ENCODE results near the gene KCNK6. TPM values are rescaled to one million over a fixed set of nuclear protein-coding genes. Genes with fewer than 3 reads are reported as not detected.
A peak's percentile ranks its signal among the peaks of the same experiment; 100 is the strongest.

KCNK6 gene
- total RNA-seq (10 to 100 TPM; 14.5 to 14.9 TPM), polyA plus RNA-seq (1 to 10 TPM; 1.3 to 7.4 TPM)

- H3K9me3 ChIP-seq (ENCODE audit: control insufficient read depth in 1 of 2, low read length in 2 of 2) = no peaks in the 10 kb centered on the region
- H3K27me3 Mint-ChIP-seq = no peaks in the 10 kb centered on the region
- peaks cover 4 to 12% of the 10 kb centered on the region in 2 donors for H3K36me3 Mint-ChIP-seq
- intact Hi-C loops (cut with micrococcal nuclease) = loop anchor here (5.0 kb wide), 1 partner anchor 412 kb away; the partner anchor contains the start of genes SIPA1L3 and WDR87
- ChIA-PET POLR2A (ENCODE audit: partially characterized antibody) (interaction anchor here (1.0 kb wide), 2 partner anchors 54 to 69 kb away, joined by 3 read pairs; no protein-coding TSS in a partner anchor), CTCF (ENCODE audit: partially characterized antibody) (interaction anchor here (1.1 to 1.3 kb wide), 3 partner anchors 14 to 54 kb away, joined by 3 to 4 read pairs (median 3); partner anchors contain the start of genes CATSPERG and PSMD8)
- no peaks in the 10 kb centered on the region for H3K27me3 ChIP-seq (ENCODE audit: insufficient read depth, low read length)
- H3K27ac Mint-ChIP-seq = peak within 1 kb of the TSS; percentile 74 to 88 (median 85)
- peaks cover 50% of the 10 kb centered on the region for H3K4me1 ChIP-seq (ENCODE audit: insufficient read depth, low read length)
- peak in 4 of 5 donors; percentile 22 to 37 (median 30) for DNase-seq
- peak within 1 kb of the TSS; percentile 85 to 89 (median 86) for H3K4me3 Mint-ChIP-seq
- H3K27ac ChIP-seq (ENCODE audit: low read depth, low read length) = peak within 1 kb of the TSS; percentile 62
- peak within 1 kb of the TSS; percentile 2 to 64 for H3K4me3 ChIP-seq (ENCODE audit: low read length in 2 of 2)
- H3K36me3 ChIP-seq (ENCODE audit: insufficient read depth, low read length) = no peaks in the 10 kb centered on the region
- no peaks in the 10 kb centered on the region for H3K9me3 Mint-ChIP-seq
- peaks cover 34 to 76% (median 47%) of the 10 kb centered on the region in 4 donors for H3K4me1 Mint-ChIP-seq
These were observed at the start of gene KCNK6 for GRCh38 chr19:38319421-38320258. KCNK6 (plus strand) TSS chr19:38319845; CDS start chr19:38319951, 106 bp downstream.

DNA sequence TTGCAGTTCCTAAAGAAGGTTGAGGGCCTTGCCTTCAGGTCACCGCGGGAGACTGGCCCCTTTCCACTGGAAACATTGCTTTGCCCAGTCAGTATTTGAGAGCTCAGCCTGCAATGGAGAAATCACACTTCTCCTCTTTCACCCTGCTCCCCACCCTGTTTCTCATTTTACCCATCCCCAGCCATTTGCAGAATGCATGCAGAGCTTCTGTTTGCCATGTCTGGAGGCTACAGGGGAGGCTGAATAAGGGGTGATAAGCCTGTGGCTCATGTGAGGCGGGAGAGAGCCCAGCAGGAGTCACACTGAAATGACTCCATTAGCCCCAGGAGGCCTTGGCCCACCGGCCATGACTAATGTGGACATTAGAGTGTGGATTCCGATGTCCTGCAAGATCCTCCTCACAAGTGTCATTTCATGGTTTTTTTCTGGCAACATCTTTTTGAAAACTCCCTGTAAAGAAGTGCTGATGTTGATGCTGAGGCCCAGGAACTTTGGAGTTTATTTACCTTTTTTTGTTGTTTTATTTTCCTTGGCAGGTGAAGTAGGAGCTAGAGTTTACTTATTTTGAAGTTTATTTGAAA, 49.0 kb upstream of the KCNK6 start:
- peaks cover 5% of the 10 kb centered on the region for H3K4me1 ChIP-seq (ENCODE audit: insufficient read depth, low read length)
- H3K27ac ChIP-seq (ENCODE audit: low read depth, low read length) = no peak overlapping the region
- no peak for DNase-seq
- peaks cover 9 to 17% (median 13%) of the 10 kb centered on the region in 4 donors for H3K4me1 Mint-ChIP-seq
- peak overlapping the region in 1 of 7 donors; percentile 42 for H3K27ac Mint-ChIP-seq
- H3K36me3 Mint-ChIP-seq = peaks cover 0 to 3% of the 10 kb centered on the region in 2 donors
- H3K36me3 ChIP-seq (ENCODE audit: insufficient read depth, low read length) = no peaks in the 10 kb centered on the region
- H3K4me3 Mint-ChIP-seq = no peak overlapping the region
- intact Hi-C loops (cut with micrococcal nuclease) = no loop called here
- H3K4me3 ChIP-seq (ENCODE audit: low read length in 2 of 2) = no peak overlapping the region
- no peaks in the 10 kb centered on the region for H3K9me3 ChIP-seq (ENCODE audit: control insufficient read depth in 1 of 2, low read length in 2 of 2)
- CTCF ChIA-PET (ENCODE audit: partially characterized antibody) = no interaction called here
- no peaks in the 10 kb centered on the region for H3K27me3 Mint-ChIP-seq
- no peaks in the 10 kb centered on the region for H3K9me3 Mint-ChIP-seq
- POLR2A ChIA-PET (ENCODE audit: partially characterized antibody) = no interaction called here
- no peaks in the 10 kb centered on the region for H3K27me3 ChIP-seq (ENCODE audit: insufficient read depth, low read length)

GRCh38 chr19:38273499-38273898, 46.1 kb upstream of the KCNK6 start:
- Mint-ChIP-seq H3K4me1 (peaks cover 0 to 2% (median 0%) of the 10 kb centered on the region in 4 donors), H3K27ac (peak overlapping the region in 1 of 7 donors; percentile 19), H3K4me3 (no peak overlapping the region), H3K9me3 (no peaks in the 10 kb centered on the region), H3K36me3 (peaks cover 0 to 3% of the 10 kb centered on the region in 2 donors), H3K27me3 (no peaks in the 10 kb centered on the region)
- ChIA-PET POLR2A (ENCODE audit: partially characterized antibody) (no interaction called here), CTCF (ENCODE audit: partially characterized antibody) (no interaction called here)
- intact Hi-C loops (cut with micrococcal nuclease) = no loop called here
- H3K9me3 ChIP-seq (ENCODE audit: control insufficient read depth in 1 of 2, low read length in 2 of 2) = no peaks in the 10 kb centered on the region
- H3K36me3 ChIP-seq (ENCODE audit: insufficient read depth, low read length) = no peaks in the 10 kb centered on the region
- DNase-seq = no peak
- no peak overlapping the region for H3K4me3 ChIP-seq (ENCODE audit: low read length in 2 of 2)
- no peaks in the 10 kb centered on the region for H3K4me1 ChIP-seq (ENCODE audit: insufficient read depth, low read length)
- no peak overlapping the region for H3K27ac ChIP-seq (ENCODE audit: low read depth, low read length)
- H3K27me3 ChIP-seq (ENCODE audit: insufficient read depth, low read length) = no peaks in the 10 kb centered on the region

DNA sequence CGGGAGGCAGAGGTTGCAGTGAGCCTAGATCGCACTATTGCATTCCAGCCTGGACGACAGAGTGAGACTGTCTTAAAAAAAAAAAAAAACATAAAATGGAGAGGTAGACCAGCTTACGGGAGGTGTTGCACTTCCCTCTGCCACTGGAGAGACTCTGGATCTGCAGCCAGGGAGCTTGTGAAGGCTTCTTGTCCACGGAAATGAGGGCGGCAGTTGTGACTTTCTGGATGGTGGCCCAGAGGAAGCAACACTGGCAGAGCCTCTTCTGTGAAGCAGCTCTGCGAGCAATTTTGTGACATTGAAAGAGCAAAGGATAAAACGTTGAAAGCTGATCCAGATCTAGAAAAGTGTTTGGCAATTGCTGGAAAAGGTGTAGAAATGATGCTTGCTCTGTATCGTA, 44.9 kb upstream of the KCNK6 start:
- no peaks in the 10 kb centered on the region for H3K4me1 ChIP-seq (ENCODE audit: insufficient read depth, low read length)
- no peaks in the 10 kb centered on the region for H3K36me3 ChIP-seq (ENCODE audit: insufficient read depth, low read length)
- peaks cover 0 to 2% (median 0%) of the 10 kb centered on the region in 4 donors for H3K4me1 Mint-ChIP-seq
- no peaks in the 10 kb centered on the region for H3K9me3 Mint-ChIP-seq
- ChIA-PET POLR2A (ENCODE audit: partially characterized antibody) (no interaction called here), CTCF (ENCODE audit: partially characterized antibody) (interaction anchor here (0.6 to 1.1 kb wide), 3 partner anchors 8 to 357 kb away, joined by 3 to 4 read pairs (median 3); no protein-coding TSS in a partner anchor)
- no peak overlapping the region for H3K27ac Mint-ChIP-seq
- peaks cover 0 to 3% of the 10 kb centered on the region in 2 donors for H3K36me3 Mint-ChIP-seq
- H3K4me3 Mint-ChIP-seq = no peak overlapping the region
- H3K27me3 Mint-ChIP-seq = no peaks in the 10 kb centered on the region
- intact Hi-C loops (cut with micrococcal nuclease) = no loop called here
- no peak overlapping the region for H3K27ac ChIP-seq (ENCODE audit: low read depth, low read length)
- H3K9me3 ChIP-seq (ENCODE audit: control insufficient read depth in 1 of 2, low read length in 2 of 2) = no peaks in the 10 kb centered on the region
- H3K4me3 ChIP-seq (ENCODE audit: low read length in 2 of 2) = no peak overlapping the region
- no peaks in the 10 kb centered on the region for H3K27me3 ChIP-seq (ENCODE audit: insufficient read depth, low read length)
- DNase-seq = no peak

GRCh38 chr19:38276942-38277517, 42.6 kb upstream of the KCNK6 start:
- Mint-ChIP-seq H3K4me1 (peaks cover 5 to 10% (median 6%) of the 10 kb centered on the region in 4 donors), H3K36me3 (no peaks in the 10 kb centered on the region), H3K27ac (no peak overlapping the region), H3K4me3 (no peak overlapping the region), H3K27me3 (no peaks in the 10 kb centered on the region), H3K9me3 (no peaks in the 10 kb centered on the region)
- peaks cover 4% of the 10 kb centered on the region for H3K4me1 ChIP-seq (ENCODE audit: insufficient read depth, low read length)
- H3K4me3 ChIP-seq (ENCODE audit: low read length in 2 of 2) = no peak overlapping the region
- no peak for DNase-seq
- H3K36me3 ChIP-seq (ENCODE audit: insufficient read depth, low read length) = no peaks in the 10 kb centered on the region
- H3K27me3 ChIP-seq (ENCODE audit: insufficient read depth, low read length) = no peaks in the 10 kb centered on the region
- H3K27ac ChIP-seq (ENCODE audit: low read depth, low read length) = no peak overlapping the region
- no peaks in the 10 kb centered on the region for H3K9me3 ChIP-seq (ENCODE audit: control insufficient read depth in 1 of 2, low read length in 2 of 2)
- ChIA-PET POLR2A (ENCODE audit: partially characterized antibody) (no interaction called here), CTCF (ENCODE audit: partially characterized antibody) (interaction anchor here (0.8 kb wide), 1 partner anchor 31 kb away, joined by 3 read pairs; no protein-coding TSS in a partner anchor)
- intact Hi-C loops (cut with micrococcal nuclease) = no loop called here

DNA sequence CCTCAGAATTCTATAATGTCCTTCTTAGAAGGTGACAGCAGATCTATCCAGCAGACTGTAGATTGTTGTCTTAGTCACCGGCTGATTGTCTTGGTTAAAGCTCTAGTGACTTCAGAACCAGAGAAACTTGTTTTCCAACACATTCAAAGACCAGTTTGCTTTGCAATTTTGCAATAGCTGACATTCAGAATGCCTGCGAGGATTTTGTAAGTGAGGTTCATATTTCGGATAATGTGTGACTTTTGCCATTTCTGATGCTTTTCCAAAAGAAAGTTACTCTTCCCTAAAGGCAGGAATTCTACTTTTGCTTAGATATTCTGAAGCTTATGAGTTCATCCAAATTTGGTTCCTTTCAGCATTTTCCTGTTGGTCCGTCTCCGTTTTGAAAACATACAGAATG, 42.1 kb upstream of the KCNK6 start:
- Histone ChIP-seq H3K36me3 (ENCODE audit: insufficient read depth, low read length) (no peaks in the 10 kb centered on the region), H3K4me1 (ENCODE audit: insufficient read depth, low read length) (peaks cover 9% of the 10 kb centered on the region), H3K4me3 (ENCODE audit: low read length in 2 of 2) (no peak overlapping the region), H3K9me3 (ENCODE audit: control insufficient read depth in 1 of 2, low read length in 2 of 2) (no peaks in the 10 kb centered on the region), H3K27me3 (ENCODE audit: insufficient read depth, low read length) (no peaks in the 10 kb centered on the region), H3K27ac (ENCODE audit: low read depth, low read length) (no peak overlapping the region)
- ChIA-PET POLR2A (ENCODE audit: partially characterized antibody) (no interaction called here), CTCF (ENCODE audit: partially characterized antibody) (interaction anchor here (0.8 kb wide), 1 partner anchor 31 kb away, joined by 3 read pairs; no protein-coding TSS in a partner anchor)
- H3K36me3 Mint-ChIP-seq = no peaks in the 10 kb centered on the region
- H3K27me3 Mint-ChIP-seq = no peaks in the 10 kb centered on the region
- no peak for DNase-seq
- peak overlapping the region in 1 of 7 donors; percentile 11 for H3K27ac Mint-ChIP-seq
- H3K4me1 Mint-ChIP-seq = peaks cover 8 to 15% (median 10%) of the 10 kb centered on the region in 4 donors
- no peaks in the 10 kb centered on the region for H3K9me3 Mint-ChIP-seq
- intact Hi-C loops (cut with micrococcal nuclease) = no loop called here
- no peak overlapping the region for H3K4me3 Mint-ChIP-seq
